Pancreas (tissue), 10 donors: Measurements from ENCODE around the gene ACSBG1. TPM values are rescaled to one million over a fixed set of nuclear protein-coding genes. Genes with fewer than 3 reads are reported as not detected.

ENCODE experiments used
- ATAC-seq, 4 donors: fragments of 200-7000 bp; cut with Tn5 transposase; one replicate each; pipeline versions ENCODE4 v1.8.0 to v1.9.1; 2020; ENCODE audit warnings: mild to moderate bottlenecking in 4 of 4, moderate library complexity in 4 of 4
- DNase-seq, 6 donors: peaks; one replicate each; pipeline ENCODE4 v3.0.0-alpha.2; 2020
- FAIRE-seq: peaks from 2 replicates; lab custom pipeline; 2012; peaks lifted over from hg19 to GRCh38; lab: Jason Lieb, UNC
- H3K27ac ChIP-seq, 4 donors: fragments of 200-600 bp; sonication (generic); 1 replicate in 3 of 4; 2 replicates in 1 of 4; pipeline versions ENCODE4 v1.5.0 to v1.8.0; 2020
- H3K27me3 ChIP-seq, 4 donors: fragments of 200-600 bp; one replicate each; pipeline ENCODE4 v1.8.0; 2021
- H3K36me3 ChIP-seq, 3 donors: fragments of 200-600 bp; sonication (generic) in 1 of 3; one replicate each; pipeline versions ENCODE4 v1.5.0 to v1.8.0; 2020 to 2021
- H3K4me1 ChIP-seq, 3 donors: fragments of 200-600 bp; one replicate each; pipeline ENCODE4 v1.8.0; 2021
- H3K4me3 ChIP-seq, 4 donors: fragments of 200-600 bp; sonication (generic) in 2 of 4; one replicate each; pipeline versions ENCODE4 v1.5.0 to v1.8.0; 2020 to 2021
- H3K9me3 ChIP-seq, 4 donors: fragments of 200-600 bp; one replicate each; pipeline ENCODE4 v1.8.0; 2021
- WGBS, 2 donors: extraction: QIAGEN DNeasy Blood & Tissue Kit; methylation state at CpG; one replicate each; pipeline ENCODE4 v1.1.7; 2013; 5-methylcytosine and 5-hydroxymethylcytosine counted together
- intact Hi-C, 3 donors: fragments of 100-400 bp; cut with DNase I; formaldehyde crosslinking; loops; one replicate each; pipeline versions ENCODE4 v1.11.1 to v1.14.2; 2022
- polyA plus RNA-seq, 2 donors: library from polyadenylated mRNA; stranded (reverse); fragments of 200-250 nt; gene quantifications; one replicate each; pipeline ENCODE4 v1.2.3, GENCODE V29; 2013
- total RNA-seq, 6 donors: library from RNA; stranded (reverse); fragmentation: NEBNext Ultra II Directional in 4 of 6; extraction: Animal tissue kit (Norgen Biotek cat#: 25700) in 4 of 6; gene quantifications; one replicate each; pipeline versions ENCODE4 v1.2.1 to v1.2.4, GENCODE V29; 2021 to 2023
- TF ChIP-seq, protein P1 (sequence below), 4 donors: fragments of 200-600 bp; sonication (generic) in 3 of 4; IDR thresholded peaks; one replicate each; pipeline versions ENCODE4 v1.5.0 to v1.8.0; 2021; ENCODE audit warnings: antibody characterized with exemption in 4 of 4
- donor health status: healthy with polysubstance abuse.
- donor health status: DM: no; HTN: no; CAD: no; lungs with moderate emphysema.
- donor health status: DM: no; HTN: no; CAD: no.
- donor health status: control.
- donor health status: control.
- donor health status: Bipolar disorder and iron deficiency.
- donor health status: DM: yes; HTN: yes; CAD: no.
- donor health status: DM: no; HTN: no; CAD: no.
- donor health status: DM: no; HTN: no; CAD: no.
- donor health status: DM: yes; HTN: yes; CAD: no.

ACSBG1 gene
- total and polyA plus RNA-seq, 8 donors: 0.04 to 0.12 (median 0.04) TPM; not detected in 5

DNA sequence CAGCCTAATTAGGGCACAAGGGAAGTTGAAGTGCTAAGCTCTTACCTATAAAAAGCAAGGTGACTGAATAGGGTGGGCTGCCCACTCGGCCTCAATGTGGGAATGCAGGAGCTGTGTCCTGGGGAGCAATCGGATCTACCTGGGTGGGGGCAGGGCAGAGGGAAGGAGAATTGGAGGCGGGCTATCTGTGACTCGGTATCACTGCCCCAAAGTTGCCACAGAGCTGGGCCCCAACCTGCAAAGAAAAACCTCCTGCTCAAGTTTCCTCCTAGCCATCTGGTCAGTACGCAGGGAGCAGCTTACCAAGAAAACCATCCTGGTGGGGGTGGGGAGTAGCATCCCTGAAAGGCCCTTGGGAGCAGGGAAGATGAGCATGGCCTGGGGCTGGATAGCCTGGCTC, 113.8 kb downstream of the ACSBG1 start:
- no peaks in the 10 kb centered on the region for H3K27me3 ChIP-seq
- ATAC-seq: no peak
- FAIRE-seq: no peak
- 83 to 87% methylated on average over 5 of the region's 5 CpGs for WGBS, 2 donors
- TF ChIP-seq, protein P1, sequence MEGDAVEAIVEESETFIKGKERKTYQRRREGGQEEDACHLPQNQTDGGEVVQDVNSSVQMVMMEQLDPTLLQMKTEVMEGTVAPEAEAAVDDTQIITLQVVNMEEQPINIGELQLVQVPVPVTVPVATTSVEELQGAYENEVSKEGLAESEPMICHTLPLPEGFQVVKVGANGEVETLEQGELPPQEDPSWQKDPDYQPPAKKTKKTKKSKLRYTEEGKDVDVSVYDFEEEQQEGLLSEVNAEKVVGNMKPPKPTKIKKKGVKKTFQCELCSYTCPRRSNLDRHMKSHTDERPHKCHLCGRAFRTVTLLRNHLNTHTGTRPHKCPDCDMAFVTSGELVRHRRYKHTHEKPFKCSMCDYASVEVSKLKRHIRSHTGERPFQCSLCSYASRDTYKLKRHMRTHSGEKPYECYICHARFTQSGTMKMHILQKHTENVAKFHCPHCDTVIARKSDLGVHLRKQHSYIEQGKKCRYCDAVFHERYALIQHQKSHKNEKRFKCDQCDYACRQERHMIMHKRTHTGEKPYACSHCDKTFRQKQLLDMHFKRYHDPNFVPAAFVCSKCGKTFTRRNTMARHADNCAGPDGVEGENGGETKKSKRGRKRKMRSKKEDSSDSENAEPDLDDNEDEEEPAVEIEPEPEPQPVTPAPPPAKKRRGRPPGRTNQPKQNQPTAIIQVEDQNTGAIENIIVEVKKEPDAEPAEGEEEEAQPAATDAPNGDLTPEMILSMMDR (IDR thresholded peaks at IDR 0.05): no peak
- DNase-seq: no peak
- H3K36me3 ChIP-seq: no peaks in the 10 kb centered on the region
- no peaks in the 10 kb centered on the region for H3K4me1 ChIP-seq
- H3K27ac ChIP-seq: no peak overlapping the region
- H3K4me3 ChIP-seq: no peak overlapping the region
- H3K9me3 ChIP-seq: no peaks in the 10 kb centered on the region
- intact Hi-C loops: loop anchor here in 1 of 3 donors (10.0 kb wide), 1 partner anchor 74 kb away; no protein-coding TSS in a partner anchor

Other genes starting within 250 kb of the ACSBG1 start
- 10 to 100 TPM; 16.1 to 35.8 (median 27.0) TPM for gene TBC1D2B, start 156.9 kb downstream of the ACSBG1 start, total RNA-seq
- 10 to 100 TPM; 13.4 to 13.8 TPM for gene TBC1D2B, start 156.9 kb downstream of the ACSBG1 start, polyA plus RNA-seq
- 1 to 10 TPM in 1 of 6 donors, under 1 TPM in 4, not detected in 1; 0.04 to 1.8 (median 0.14) TPM for gene SH2D7, start 142.0 kb downstream of the ACSBG1 start, total RNA-seq
- under 1 TPM; 0.15 to 0.19 TPM for gene SH2D7, start 142.0 kb downstream of the ACSBG1 start, polyA plus RNA-seq
- 1 to 10 TPM; 2.6 to 5.1 (median 4.4) TPM for gene CIB2, start 103.1 kb downstream of the ACSBG1 start, total RNA-seq
- 1 to 10 TPM; 1.5 to 3.3 TPM for gene CIB2, start 103.1 kb downstream of the ACSBG1 start, polyA plus RNA-seq
- gene IDH3A, start 85.2 kb downstream of the ACSBG1 start, total RNA-seq: 10 to 100 TPM; 18.9 to 32.1 (median 27.5) TPM
- gene IDH3A, start 85.2 kb downstream of the ACSBG1 start, polyA plus RNA-seq: 10 to 100 TPM; 10.2 to 22.4 TPM
- 1 to 10 TPM; 2.3 to 9.0 (median 4.4) TPM for gene DNAJA4, start 30.0 kb upstream of the ACSBG1 start, total RNA-seq
- 10 to 100 TPM in 1 of 2 donors, 1 to 10 TPM in 1; 5.7 to 16.1 TPM for gene DNAJA4, start 30.0 kb upstream of the ACSBG1 start, polyA plus RNA-seq
- 10 to 100 TPM; 17.2 to 25.4 (median 19.4) TPM for gene SKIC8, start 65.0 kb upstream of the ACSBG1 start, total RNA-seq
- gene SKIC8, start 65.0 kb upstream of the ACSBG1 start, polyA plus RNA-seq: 10 to 100 TPM; 27.2 to 44.6 TPM
- under 1 TPM in 4 of 6 donors, not detected in 2; 0.20 to 0.60 (median 0.36) TPM for gene CRABP1, start 105.8 kb upstream of the ACSBG1 start, total RNA-seq
- 10 to 100 TPM in 1 of 2 donors, not detected in 1; 11.8 TPM for gene CRABP1, start 105.8 kb upstream of the ACSBG1 start, polyA plus RNA-seq
- 10 to 100 TPM; 18.2 to 34.0 (median 22.3) TPM for gene IREB2, start 203.7 kb upstream of the ACSBG1 start, total RNA-seq
- 1 to 10 TPM; 5.7 to 7.8 TPM for gene IREB2, start 203.7 kb upstream of the ACSBG1 start, polyA plus RNA-seq